Activated T-cell treated with anti-CD3 and anti-CD28 coated beads for 48 hours (primary cell): ENCODE measurements around the gene CSF1R.
A peak's percentile ranks its signal among the peaks of the same experiment; 100 is the strongest.

ENCODE experiments used
- DNase-seq: peaks from one replicate; pipeline ENCODE4 v3.0.0-alpha.2; 2020; ENCODE audit warnings: low read depth

Gene CSF1R

DNA sequence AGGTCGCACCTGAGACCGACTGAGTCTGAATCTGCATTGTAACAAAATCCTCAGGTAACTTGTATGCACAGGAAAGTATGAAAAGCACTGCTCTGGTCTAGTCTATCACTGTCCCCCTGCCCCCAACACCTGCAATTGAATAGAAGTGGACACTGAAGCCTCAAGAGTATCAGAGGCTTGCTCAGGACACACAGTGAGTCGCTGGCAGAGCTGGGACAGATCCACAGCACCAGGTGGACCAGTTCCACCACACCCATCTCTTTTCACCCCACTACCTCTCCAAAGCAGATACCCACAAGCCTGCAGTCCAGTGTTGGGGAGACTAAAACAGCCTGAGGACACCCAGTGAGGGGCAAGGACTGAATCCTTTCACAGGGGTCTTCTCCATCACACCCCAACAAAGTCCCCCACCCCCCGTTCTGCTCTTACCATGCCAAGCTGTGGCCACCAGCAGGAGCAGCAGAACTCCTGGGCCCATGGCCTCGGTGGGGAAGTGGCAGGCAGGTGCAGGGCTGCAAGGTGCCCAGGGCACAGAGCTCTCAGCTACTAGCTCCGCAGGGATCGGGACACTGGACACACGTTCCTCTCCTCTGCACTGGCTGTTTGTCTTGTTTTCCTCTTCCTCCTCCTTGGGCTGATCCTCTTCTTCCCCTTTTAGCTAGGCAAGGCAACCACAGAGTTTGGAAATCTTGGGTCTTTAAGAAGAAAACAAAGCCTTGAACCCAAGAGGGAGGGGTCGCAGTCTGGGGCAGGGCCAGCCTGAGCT lies at the start of gene CSF1R:
Gene CSF1R (minus strand): TSS at position 605 of the 766 bp plus-strand sequence. CDS start 127 bp downstream, at position 478.
- no peak for DNase-seq

DNA sequence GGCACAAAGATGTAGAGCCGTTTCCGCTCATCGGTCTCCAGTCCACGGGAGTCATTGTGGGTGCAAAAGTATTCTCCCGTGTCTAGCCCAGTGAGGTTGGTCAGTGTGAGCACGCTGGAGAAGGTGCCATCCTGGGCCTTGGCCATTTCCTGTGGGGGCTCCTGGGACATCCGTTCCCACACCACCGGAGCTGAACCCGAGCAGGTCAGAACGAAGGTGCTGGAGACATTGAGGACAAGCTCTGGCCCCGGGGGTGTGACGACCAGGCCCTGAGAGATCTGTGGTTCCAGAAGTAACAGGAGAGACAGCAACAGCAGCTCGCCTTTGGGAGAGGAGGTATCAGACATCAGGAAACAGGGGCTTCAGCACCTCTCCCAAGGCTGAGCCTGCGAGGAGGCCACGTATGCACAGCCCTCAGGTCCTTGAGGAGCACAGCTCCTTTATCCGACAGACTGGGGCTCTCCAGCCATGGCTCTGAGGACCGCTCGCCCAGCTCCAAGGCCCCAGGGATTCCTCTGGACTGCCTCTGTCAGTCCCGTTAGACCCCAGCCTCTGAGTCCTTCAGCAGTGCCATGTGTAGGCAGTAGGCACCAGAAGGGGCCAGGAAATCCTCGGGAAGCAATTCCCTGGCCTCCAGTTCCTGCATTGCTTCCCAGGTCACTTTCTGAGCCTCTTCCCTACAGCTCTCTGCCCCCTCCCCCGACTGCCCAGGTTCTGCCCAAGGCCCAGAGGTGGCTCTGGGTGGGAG lies 49.4 kb upstream of the CSF1R start:
- DNase-seq = no peak

DNA sequence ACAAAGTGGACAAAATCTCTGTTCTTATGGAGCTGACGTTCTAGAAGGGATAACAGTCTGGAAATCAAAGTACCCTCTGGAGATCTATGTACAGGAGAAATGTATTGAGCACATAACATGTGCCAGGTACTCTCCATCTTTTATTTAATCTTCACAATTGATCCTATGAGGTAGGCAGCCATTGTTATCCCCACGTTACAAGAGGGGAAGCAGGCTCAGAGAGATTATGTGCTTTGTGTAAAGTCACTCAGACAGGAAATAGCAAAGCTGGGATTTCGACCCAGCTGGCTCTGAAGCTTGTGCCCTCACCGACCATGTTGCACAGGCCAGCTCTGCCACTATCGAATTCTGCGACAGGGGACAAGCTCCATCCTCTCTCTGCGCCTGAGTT lies 47.8 kb upstream of the CSF1R start:
- no peak for DNase-seq

DNA sequence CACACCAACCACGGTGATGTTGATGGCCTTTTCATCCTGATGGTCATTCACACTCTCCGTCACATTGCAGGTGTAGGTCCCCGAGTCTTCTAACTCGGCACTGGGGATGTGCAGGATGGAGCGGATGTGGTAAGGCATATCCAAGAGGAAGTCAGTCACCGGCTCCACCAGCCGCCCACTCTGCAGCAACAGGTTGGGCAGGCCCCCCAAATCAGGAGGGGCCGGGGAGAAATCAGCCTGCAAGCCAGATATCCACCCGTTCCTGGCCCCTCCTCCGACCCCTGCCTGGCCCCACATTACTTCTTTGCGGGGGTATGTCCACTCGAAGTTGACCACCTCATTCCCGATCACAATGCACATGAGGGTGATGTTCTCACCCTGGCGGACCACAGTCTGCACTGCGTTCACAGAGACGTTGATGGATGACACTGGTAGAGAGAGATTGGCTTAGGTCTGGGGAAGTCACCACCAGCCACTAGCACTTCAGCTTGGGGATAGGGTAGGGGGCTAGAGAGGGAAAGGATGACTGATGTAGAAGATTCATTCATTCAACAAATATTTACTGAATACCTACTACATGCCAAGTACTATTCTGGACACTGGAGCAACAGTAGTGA lies 47.3 kb upstream of the CSF1R start:
- no peak for DNase-seq

GRCh38 chr5:150132740-150133139 lies 46.4 kb upstream of the CSF1R start:
- no peak for DNase-seq

DNA sequence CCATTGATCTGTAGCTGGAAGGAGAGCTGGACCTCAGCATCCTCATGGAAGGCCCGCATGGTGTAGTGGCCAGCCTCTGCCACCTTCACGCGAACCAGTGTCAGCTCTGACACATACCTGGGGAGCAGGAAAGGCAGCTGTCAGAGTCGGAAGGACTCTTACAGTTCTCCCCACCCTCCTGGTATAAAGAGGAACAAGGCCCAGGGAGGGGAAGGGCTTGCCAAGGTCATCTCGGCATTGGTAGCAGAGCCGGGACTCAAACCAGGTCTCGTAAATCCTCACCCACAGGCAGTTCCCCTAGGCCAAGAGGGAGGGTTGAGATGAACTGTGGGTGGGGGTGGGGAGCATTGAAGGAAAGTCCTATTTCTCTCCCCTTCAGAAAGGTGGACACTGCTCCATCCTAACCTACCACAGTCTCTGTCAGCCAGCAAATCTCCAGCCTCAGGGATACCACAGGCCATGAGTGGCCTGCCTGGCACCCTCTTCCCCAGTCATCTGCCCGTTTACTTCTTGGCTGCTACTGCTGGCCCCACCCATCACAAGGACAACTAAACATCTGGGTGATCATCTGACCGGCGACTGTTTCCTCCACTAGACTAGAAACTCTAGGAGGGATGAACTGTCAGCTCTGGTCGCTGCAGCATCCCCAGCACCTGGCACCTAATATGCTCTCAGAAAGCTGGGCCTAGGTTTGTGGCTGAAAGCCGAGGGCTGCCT lies 45.8 kb upstream of the CSF1R start:
- no peak for DNase-seq

- DNase-seq = no peak
These were observed 45.1 kb upstream of the CSF1R start for GRCh38 chr5:150131461-150131860.

- DNase-seq = no peak
These were observed 44.2 kb upstream of the CSF1R start for GRCh38 chr5:150130493-150130922.

DNA sequence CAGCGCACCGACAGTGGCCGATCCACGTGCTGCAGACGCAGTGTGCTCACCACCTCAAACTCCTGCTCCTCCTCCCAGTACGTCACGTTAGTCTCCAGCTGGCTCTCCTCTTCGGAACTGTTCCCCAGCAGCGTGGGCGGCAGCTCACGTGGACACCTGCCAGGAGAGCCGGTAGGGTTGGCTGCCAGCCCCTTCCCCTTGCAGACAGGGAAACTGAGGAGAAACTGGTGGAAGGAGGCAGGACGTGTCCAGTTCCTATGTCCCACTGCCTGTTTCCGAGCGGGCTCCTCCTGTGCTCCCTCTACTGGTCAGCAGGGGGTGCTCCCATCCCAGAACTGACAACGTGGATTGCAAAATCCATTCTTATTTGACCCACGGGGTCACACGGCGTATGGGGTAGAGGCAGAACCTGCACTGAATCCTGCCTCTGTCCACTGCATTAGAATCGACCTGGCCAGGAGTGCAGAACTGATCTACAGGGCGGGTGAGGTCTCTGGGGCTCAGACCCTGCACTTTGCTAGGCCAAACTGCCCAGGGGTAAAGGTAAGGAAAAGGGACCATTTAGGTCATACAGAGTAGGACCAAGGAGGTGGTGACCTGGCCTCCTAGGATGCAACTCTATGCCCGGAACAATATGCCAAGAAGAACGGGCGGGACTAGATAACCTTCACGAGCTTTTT lies 43.6 kb upstream of the CSF1R start:
- peak; percentile 43 for DNase-seq

- no peak for DNase-seq
These were observed 43.1 kb upstream of the CSF1R start for GRCh38 chr5:150129454-150129812.

DNA sequence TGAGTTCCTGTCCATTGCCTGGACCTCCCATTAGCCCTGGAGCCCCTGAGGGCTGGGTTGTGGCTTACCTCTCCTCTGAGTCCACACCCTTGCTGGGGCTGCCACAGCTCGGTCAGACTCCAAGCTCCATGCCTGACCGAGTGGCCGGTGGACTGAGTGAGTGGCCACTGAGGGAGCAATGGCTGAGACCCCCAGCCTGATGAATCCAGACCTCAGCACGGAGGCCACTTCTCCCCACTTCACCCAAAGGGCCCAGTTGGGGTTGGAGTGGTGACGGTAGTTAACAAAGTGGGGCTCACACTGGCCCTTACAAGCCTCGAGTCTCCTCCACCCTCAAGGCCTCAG lies 40.5 kb upstream of the CSF1R start:
- no peak for DNase-seq

DNA sequence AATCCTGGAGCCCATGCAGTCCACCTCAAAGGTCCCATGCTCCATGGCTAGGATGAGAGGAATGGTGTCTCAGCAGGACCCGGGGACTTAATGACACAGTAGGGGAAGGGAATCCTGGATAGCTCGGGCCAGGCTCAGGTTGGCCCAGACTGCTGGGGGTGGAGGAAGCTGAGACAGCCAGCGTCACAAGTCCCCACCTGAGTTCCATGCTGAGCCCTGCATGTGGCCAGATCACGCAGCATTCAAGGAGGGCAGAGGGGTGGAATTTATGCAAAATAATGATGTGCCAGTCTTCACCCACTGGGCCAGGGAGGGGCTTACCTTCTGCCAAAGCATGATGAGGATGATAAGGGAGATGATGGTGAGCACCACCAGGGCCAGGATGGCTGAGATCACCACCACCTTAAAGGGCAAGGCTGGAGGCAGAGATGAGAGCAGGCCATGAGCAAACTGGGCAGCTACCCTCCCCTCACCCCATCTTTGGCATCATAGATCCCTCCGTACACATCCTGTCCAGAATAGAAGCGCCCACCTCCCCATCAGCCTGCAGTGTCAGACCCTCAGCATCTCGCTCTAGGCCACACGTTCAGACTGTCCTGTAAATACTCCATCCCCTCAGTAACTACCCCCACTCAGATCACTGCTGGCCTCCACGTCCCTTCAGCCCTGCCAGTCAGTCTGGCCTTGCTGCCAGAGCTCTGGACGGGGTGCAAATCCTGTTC lies 40.0 kb upstream of the CSF1R start:
- DNase-seq = no peak

DNA sequence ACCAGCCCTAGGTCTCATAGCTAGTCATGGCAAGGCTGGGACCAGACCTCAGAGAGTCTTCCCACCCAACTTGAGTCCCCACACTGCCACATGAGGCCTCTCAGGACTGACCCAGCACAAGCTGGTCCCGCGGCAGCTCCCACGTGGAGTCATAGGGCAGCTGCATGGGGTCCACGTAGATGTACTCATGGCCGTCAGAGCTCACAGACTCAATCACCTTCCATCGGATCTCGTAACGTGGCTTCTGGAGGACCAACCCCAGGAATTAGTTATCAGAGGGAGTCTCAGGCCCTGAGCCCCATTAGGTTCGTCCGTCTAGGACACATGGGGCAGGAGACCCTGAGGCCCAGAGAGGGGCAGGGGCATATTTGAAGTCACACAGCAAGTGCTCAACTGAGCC lies 39.0 kb upstream of the CSF1R start:
- no peak for DNase-seq

GRCh38 chr5:150124596-150124995 lies 38.2 kb upstream of the CSF1R start:
- DNase-seq = no peak

DNA sequence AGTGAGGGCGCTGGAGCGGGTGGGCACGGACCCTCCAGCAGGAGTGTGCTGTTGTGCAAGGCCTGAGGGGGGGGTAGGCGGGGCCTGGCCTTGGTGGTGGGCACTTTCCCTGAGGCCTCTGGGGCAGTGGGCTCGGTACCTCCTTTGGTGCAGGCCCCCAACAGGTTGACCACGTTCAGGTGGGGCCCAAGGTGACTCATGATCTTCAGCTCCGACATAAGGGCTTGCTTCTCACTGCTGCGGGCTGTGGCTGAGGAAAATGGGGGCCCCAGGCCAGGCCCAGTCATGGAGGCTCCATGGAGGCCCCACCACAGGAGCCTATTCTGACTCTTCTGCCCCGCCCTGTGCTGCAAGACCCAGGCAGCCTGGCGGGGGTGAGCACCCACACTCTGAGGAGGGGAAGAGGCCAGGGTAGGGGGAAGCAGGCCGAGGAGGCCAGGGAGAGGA lies 37.8 kb upstream of the CSF1R start:
- no peak for DNase-seq

GRCh38 chr5:150123542-150123941 lies 37.2 kb upstream of the CSF1R start:
- no peak for DNase-seq

- DNase-seq = no peak
These were observed 36.5 kb upstream of the CSF1R start for GRCh38 chr5:150122536-150123481.

DNA sequence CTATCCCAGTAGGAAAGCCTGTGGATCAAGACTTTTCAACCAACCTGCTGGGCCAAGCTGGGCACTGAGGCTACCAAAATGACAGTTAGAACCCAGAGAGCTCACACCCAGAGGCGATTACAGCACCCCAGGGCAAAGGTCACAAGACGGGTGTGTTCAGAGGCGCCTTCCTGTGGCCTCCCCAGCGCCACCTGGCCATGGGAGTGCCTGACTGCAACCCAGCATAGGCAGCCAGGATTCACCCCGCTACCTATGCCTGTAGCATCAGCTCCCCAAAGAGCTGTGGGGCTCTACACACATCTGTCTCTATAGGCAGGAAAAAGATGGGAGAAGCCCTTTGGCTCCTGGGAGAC lies 35.8 kb upstream of the CSF1R start:
- DNase-seq = peak; percentile 14

- DNase-seq = no peak
These were observed 35.2 kb upstream of the CSF1R start for GRCh38 chr5:150121448-150122157.
